Effector CD8-positive, alpha-beta T cell (primary cell): ENCODE results near the gene DYSF.

ENCODE experiments used
- DNase-seq: peaks from one replicate; lab custom pipeline; 2025; lab: John Stamatoyannopoulos, UW

Gene DYSF

DNA sequence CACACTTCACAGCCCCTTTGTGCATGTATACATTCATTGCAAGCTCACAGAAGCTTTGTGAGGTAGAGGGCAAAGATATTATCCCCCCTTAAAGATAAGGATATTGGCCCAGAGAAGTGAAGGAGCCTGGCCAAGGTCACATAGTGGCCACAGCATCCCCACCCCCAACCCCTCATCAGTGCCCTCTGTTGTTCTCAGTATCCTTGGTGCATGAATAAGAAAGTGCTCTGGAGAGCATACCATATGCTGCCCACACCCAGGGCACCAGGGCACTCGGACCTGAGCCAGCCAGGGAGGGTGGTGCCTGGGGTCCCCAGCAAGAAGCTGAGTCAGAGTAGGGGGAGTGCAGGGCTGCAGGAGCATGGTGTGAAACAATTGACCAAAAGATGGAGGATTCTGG, 3.3 kb downstream of the DYSF start:
- no peak for DNase-seq

DNA sequence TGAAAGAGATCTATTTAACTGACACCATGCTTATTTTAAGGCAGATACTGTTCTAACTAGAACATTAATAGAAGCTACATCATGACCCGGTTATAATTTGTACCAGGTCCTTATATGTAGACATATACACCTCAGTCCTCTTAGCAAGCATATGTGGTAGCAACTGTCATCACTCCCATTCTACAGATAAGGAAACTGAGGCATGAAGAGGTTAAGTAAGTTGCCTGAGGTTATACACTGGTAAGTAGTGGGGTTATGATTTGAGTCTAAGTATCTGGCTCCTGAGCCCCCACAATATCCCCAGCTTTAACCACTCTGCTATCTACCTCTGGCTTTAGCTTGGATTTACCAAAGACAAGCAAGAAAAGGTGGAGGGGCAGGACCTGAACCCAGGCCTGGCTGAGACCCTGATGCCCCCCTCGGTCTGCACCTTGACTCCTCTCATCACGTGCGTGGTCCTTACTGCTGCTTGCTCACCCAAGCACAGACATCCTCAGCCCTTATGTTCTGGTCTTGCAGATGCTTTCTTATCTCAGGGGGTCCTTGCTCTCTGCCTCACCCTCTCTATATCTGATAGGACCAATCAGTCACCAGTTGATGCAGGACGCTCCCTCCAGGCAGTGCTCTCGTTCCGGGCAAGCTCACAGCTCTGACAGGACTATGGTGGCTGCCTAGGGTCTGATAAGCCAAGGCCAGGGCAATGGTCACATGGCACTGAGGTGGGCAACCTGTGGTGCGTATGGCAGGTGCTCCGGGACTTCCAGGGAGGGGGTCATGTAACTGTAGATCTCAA, 4.0 kb downstream of the DYSF start:
- no peak for DNase-seq

DNA sequence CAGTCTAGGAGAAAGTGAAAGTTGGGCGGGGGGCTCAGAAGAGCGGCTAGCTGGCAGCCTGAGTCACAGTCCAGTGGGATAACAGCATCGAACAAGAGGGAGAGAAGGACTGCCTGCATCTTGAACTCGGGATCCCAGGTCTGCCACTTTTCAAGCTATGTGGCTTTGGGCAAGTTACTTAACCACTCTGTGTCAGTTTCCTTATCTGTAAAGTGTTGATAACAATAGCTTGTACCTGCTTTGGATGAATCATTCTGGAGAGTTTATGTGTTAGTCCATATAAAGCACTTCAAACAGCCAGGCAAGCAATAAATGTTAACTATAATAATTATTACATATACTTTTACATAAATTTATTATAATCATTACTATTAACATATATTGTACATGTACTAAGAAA, 4.6 kb downstream of the DYSF start:
- no peak for DNase-seq

DNA sequence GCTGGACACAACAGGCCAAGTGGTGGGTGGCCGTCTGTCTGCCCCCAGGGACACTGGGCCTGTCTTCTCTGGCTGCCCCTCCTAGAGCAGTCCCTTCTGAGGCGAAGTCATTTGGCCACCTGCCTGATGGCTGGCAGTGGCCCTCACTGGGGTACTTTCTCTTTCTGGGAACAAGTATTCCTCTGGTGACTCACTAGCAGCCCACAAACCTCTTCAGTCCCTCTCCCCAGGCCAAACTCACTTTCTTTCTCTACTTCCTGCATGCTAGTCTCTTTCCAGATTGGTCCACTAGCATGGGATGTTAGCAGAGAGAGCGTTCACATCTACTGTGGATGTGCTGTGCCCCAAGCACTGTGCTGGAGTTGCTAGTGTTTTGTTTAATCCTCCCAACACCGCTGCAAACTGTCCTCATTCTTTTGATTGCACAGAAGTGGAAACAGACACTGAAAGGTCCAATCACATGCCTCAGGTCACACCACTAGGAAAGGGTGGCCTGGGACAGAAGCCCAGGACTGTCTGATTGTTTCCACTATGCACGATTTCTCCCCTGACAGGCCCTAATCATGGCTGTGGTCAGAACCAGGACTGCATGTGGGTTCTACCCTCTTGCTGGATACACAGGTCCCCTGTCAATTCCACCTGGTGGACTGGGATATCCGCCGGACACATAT, 5.2 kb downstream of the DYSF start:
- no peak for DNase-seq

DNA sequence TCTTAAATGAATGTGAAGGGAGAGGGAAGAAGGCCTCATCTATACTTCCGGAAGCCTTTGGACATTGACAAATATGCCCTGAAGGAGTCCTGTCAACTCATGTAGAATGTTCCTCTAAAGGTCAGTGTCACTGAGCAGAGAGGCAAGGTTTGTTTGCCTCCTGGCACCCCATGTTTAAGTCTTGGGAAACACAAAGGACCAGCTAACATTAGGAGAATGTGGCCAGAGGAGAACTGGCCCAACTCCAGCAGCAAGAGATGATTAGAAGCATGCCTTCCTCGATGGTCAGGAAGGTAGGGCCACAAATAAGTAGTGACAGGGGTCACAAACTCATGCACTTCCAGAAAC, 5.7 kb downstream of the DYSF start:
- no peak for DNase-seq

DNA sequence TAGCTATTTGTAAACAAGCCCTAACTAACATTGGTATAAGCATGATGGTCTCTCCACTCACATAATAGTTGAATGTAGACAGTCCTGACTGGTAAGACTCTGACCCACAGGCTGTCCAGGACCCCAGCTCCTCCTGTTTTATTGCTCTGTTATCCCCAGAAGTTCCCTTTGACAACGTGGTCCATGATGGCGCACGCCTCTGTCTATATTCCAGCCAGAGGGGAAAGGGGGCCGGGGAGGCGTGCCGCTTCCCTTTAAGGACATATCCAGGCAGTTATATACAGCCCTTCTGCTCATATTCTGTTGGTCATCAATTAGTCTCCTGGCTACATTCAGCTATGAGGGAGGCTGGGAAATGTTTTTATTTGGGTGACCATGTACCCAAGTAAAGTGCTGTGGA, 6.7 kb downstream of the DYSF start:
- DNase-seq, result no peak

DNA sequence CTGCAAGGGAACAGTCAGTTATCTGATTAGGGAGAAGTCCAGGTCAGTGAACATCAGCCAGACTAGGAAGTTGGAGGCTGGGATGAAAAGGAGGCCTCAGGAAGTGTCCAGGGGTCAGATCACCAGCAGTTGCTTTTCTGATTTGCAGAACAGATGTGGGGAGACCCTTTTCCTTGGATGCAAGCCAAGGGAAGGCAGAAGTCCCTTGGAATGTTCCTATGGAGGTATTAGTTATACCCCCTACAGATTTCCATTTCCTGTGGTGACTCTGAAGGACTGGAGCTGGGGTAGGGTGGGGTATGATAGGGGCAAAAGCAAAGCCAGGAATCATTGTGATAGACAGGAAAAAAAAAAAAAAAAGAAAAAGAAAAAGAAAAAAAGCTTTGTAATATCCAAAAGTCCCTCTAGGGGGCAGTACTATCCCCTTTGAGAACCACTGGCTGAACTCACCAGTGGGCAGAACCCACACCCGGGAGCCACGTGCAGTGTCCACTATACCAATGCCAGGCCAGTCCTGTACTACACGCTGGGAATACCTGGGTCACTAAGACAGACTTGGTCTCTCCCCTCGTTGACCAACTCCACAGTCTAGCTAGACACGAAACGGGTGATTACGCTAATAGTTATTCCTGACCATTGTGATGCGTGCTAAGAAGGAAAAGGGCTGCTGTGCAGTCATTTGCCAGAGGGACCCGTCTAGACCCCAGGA, 7.4 kb downstream of the DYSF start:
- no peak for DNase-seq

DNA sequence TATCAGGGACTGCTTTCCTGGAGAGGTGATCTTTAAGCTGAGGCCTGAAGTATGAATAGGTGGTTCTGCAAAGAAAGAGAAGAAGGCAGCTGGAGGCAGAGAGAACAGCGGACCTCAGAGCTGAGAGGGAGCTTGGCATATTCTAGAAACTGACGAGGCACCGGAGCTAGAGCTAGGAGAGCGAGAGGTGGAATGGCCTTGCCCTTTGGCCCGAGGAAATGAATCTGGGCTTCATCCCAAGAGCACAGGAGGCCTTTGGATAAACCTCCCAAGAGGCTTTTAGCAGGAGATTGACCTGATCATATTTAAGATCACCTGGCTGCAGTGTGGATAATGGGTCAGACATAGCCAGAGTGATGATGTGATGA, 7.9 kb downstream of the DYSF start:
- DNase-seq, result no peak

DNA sequence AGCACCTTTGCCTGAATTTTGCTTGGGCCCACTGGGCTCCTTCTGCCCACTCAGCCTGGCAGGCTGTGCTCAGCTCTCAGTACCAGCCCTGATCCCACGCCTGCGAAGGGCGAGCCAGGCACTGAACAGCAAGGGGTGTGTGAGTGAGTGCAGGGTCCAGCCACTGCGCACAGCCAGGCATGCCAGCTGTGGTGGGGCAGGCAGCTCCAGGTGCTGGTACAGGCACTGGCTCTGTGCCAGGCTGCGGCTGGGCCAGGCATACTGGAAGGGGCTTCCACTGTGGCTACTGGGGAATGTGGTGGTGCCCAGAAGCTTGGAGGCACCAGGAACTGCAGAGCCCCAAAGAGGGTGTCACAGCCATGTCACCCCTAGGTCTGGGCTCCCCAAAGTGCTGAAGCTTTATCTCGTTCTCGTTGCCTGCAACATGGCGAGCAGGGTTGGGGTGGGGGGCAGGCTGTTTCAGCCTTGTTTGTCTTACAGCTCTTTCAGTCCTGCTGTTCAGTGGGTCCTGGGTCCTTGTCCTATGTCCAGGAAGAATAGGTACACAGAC, 8.8 kb downstream of the DYSF start:
- DNase-seq, result no peak

DNA sequence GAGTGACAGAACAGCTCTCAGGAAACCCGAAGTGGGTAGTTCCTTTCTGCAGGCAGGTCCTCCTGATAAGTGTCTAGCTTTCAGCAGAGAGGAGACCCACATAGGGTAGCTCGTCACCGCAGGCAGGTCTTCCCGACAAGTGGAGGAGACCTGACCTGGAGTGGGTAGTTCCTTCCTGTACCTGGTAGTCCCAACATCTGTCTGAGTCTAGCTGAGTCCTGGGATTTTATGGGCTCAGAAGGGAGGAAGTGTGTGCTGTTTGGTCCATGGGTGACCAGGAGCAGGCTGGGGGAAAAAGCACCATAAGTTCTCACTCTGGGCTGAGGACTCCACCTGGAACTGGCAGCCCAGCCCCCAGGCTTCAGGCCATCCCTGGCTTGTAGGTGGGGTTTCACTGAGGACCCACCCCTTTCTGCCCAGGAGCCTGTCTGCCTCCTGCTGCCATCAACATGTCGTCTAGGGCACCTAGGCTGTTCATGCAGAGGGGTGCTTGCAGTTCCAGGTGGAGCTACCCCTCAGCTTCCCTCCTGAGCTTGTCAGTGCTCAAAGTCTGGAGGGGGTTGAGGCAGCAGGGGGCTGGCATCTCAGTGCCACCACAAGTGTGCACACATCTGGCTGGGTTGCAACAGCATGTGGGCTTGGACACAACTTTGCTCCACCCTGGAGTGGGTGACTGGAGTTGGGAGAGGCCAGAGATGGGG, 9.4 kb downstream of the DYSF start:
- DNase-seq, result no peak

DNA sequence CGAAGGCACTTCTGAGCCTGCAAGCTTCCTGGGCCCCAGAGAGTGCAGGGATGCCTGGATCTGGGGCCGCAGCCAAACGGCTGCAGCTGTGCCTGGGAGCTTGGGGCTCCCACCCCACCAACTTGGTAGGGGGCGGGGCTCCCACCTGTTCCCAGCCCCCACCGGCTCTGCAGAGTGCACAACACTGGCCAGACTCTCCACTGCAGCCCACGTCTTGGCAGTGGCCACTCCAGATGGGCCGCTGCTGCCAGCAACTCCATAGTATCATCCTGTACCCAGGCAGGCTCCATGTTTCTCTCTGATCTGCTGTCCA, 9.9 kb downstream of the DYSF start:
- DNase-seq, result no peak

DNA sequence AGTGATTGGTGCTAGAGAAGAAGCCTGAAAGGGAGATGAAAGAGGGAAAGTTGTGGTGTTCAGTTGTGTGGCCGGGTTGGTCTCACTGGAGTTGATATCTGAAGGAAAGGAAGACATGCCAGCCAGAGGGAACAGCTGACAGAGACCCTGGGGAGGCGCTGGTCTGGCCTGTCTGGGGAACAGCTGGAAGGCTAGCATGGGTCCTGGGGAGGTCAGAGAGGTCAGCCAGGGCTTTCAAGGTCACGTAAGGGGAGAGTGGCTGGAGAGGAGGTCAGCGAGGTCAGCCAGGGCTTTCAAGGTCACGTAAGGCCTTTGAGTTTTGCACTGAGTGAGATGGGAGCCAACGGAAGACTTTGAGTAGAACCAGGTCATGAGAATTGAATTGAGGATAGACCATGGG, 11.0 kb downstream of the DYSF start:
- no peak for DNase-seq

DNA sequence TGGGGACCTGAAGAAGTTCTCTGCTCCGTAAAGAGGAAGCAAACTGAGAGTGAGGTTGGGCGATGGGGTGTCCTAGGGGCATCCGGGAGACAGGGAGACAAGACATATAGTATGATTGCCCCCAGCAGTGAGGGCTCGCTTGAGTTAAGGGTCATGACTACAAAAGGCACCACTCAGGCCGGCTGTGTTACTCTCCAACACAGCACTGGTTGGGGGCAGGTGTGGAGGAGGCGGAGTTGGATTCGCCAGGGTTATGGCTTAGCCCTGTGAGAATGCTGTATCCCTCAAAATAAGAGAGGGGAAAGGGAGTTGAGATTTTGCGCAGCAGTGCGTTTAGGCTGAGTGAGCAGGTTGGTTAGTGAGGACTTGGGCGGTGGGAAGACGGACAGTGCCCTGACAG, 12.0 kb downstream of the DYSF start:
- DNase-seq, result no peak

DNA sequence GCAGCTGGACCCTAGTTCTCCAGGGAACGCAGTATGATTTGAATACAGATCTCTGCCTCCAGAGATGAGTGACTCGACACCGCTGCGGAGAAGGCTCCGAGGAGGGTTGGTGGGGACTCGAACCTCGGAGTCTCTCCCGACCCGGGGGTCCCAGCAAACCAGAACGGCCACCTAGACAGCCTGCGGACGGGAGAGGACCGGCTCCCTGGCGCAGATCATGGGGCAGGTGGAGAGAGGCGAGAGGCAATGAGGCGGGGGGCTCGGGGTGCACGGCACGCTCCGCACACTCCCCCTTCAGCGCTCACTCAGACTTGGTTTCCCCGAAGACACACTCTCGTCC, 12.6 kb downstream of the DYSF start:
- DNase-seq, result no peak

DNA sequence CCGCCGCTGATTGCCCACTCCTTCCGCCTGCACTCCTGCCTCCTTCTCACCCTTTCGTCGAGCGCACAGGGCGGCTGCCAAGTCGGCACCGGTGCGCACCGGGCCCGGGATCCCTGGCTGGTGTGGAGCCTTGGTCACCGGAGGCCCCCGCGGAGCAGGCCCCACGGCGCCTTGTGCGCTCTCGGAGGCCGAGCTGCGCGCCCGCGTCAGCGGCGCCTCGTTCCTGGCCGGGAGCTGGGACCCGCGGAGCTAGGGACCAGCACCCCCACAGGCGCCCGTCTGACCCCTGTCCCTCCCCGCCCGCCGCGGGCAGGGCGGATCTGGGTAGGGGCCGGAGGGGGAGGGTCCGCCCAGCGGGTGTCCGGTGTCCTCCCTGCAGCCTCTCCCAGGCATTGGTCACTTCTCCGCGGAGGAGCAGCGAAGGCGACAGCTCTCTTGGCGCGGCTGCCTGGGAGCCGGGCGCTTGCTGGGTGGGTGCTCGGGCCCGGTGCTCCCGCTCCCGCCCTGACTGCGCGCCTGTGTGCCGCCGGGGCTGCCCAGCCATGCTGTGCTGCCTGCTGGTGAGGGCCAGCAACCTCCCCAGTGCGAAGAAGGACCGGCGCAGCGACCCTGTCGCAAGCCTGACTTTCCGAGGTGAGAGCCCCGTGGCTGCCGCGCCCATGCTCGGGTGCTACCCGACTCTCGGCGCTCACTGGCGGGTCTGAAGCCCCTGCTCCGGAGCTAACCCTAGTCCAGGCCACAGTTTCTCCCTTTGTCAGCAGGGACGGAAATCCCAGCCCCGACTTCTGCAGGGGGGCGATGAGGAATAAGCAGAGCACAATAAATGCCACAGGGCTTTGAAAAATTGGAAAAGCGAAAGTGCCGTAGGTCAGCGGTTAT, 13.2 kb downstream of the DYSF start:
- DNase-seq, result no peak

DNA sequence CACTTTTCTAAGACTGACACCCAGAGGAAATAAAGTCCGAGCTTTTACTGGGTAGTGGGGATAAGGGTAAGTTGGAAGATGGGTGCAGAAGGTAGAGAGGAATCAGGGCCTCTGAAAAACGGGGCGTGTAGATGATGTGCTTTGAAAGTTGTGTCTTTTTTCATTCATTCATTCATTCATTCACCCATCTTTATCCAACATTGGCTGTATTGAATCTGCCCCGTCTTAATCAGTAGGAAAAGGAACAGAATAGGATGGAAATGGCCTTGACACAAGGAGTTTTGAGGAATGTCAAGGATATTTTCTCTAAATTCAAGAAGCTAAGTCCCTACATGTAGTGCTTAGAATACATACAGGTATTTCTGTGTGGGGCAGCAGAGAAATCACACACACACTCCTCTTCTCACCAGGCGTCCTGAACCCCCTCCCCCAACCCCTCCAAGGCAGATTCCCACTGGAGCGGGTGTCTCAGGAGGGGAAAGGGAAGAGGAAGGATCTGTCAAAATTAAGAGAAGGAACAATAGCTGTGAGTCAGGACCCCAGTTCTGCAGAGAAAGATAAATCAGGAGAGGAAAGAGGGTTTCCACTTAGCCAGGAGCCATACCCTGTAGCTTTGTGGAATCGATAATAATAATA, 13.9 kb downstream of the DYSF start:
- no peak for DNase-seq

DNA sequence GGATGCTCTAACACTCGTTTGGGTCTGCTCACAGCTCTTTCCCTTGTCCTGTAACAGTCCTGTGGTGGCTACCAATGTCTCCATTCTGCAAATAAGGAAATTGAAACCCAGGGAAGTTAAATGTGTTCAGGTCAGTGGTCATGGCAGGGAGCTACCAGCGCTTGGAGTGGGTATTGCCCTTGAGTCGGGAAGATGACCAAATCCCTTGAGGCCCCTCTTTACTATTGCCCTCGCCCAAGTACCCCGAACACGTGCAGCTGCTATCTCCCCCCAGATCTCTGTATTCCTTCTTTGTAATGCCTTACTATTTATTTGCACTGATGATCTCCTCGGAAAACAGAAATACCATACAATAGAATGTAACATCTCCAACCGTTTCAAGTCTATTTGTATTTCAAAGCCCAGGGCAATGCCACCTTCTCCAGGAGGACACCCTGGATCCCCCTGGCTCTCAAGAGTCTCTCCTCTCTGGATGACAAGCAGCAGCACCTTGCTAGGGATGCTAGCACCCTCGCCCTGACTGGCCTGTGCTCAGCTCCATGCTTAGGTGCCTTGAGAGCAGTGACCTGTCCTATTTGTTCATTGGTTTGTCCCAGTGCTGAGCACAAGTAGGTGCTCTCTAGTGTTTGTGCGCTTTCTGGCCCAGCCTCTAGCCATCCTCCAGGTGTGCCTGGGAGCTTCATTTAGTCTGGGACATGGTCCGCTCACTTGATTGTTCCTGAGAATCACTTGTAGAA, 15.1 kb downstream of the DYSF start:
- DNase-seq, result no peak

DNA sequence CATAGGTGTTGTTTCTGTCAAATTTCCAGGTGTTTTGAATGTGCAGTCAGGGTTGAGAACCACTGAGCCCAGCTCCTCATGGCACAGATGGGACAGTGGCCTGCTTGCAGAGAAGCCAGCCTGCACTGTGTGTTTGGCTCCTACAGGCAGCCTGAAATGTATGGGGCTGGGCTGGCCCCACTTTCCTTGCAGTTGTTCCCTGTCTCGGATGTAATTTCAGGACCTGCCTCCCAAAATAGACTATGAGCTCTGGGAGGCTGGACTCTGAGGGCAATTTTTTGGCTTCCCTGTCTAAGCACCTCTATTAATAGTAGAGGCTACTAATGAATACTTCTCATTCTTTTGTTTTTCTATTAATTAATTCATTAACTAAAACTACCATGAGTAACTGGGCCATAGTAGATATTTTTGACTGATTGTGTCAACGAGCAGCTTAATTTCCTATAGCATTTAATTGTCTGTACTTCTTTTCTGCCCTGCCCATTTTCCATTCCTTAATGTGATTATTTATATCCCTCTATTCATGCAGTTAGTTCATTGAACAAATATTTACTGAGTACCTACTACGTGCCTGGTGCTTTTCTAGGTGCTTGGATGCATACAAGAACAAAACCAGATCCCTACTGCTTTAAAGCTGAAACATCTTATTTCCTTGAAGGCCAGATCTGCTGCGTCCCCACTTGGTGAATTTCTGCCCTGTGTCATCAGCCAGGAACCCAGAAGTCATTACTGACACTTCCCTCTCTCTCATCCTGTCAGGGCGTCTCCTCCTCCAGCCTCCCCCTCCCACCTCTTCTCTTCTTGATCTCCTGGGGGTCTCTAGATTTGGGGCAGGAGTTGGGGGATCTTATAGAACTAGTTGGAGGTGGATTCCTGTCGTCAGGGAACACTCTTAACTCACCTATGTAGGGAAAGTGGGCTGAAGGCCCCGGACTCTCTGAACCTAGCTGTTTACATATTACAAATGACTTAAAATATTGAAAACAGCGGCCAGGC, 16.3 kb downstream of the DYSF start:
- DNase-seq, result no peak

DNA sequence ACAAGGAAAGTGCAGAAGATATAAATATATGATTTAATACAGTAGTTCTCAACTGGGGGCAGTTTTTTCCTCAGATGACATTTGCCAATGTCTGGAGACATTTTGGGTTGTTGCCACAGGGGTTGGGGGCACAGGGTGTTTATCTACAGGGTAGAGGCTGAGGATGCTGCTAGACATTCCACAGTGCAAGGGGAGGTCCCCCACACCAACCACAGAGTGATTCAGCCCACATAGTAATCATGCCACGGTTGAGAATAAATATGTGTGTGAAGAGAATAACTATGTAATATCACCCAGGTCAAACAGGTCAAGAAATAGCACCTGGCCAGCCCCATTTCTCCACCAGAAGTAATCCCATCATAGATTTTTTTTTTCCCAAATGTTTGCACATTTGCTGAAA, 17.9 kb downstream of the DYSF start:
- no peak for DNase-seq
